Measurements from ENCODE around the gene CYSRT1.

- TF ChIP-seq POLR2AphosphoS5 (IDR thresholded peaks at IDR 0.05) = no peak
- TF ChIP-seq, protein P1, sequence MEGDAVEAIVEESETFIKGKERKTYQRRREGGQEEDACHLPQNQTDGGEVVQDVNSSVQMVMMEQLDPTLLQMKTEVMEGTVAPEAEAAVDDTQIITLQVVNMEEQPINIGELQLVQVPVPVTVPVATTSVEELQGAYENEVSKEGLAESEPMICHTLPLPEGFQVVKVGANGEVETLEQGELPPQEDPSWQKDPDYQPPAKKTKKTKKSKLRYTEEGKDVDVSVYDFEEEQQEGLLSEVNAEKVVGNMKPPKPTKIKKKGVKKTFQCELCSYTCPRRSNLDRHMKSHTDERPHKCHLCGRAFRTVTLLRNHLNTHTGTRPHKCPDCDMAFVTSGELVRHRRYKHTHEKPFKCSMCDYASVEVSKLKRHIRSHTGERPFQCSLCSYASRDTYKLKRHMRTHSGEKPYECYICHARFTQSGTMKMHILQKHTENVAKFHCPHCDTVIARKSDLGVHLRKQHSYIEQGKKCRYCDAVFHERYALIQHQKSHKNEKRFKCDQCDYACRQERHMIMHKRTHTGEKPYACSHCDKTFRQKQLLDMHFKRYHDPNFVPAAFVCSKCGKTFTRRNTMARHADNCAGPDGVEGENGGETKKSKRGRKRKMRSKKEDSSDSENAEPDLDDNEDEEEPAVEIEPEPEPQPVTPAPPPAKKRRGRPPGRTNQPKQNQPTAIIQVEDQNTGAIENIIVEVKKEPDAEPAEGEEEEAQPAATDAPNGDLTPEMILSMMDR (IDR thresholded peaks at IDR 0.05) = no peak
Observed at GRCh38 chr9:137272241-137273094, 47.5 kb downstream of the CYSRT1 start.
